ENCODE measurements around the gene THSD7B.

Gene THSD7B

GRCh38 chr2:137194111-137194510 is 428.8 kb downstream of the THSD7B start:
- Histone ChIP-seq H3K27ac (no peak overlapping the region), H3K27me3 (ENCODE audit: insufficient read depth, low read depth) (no peaks in the 10 kb centered on the region), H3K79me2 (ENCODE audit: insufficient read depth, low read depth) (no peaks in the 10 kb centered on the region), H3K36me3 (ENCODE audit: insufficient read depth) (no peaks in the 10 kb centered on the region), H2AFZ (ENCODE audit: low read depth) (no peak overlapping the region), H4K20me1 (ENCODE audit: insufficient read depth) (no peaks in the 10 kb centered on the region), H3K4me2 (no peak overlapping the region), H3K9ac (no peak overlapping the region), H3K4me1 (ENCODE audit: low read depth, poor library complexity, severe bottlenecking) (no peaks in the 10 kb centered on the region), H3K4me3 (IDR thresholded peaks at IDR 0.05; ENCODE audit: insufficient read depth, low read depth, low read length) (no peak overlapping the region)
- TF ChIP-seq CTCF (conservative IDR thresholded peaks at IDR 0.05; ENCODE audit: low read depth, low read length), result no peak

DNA sequence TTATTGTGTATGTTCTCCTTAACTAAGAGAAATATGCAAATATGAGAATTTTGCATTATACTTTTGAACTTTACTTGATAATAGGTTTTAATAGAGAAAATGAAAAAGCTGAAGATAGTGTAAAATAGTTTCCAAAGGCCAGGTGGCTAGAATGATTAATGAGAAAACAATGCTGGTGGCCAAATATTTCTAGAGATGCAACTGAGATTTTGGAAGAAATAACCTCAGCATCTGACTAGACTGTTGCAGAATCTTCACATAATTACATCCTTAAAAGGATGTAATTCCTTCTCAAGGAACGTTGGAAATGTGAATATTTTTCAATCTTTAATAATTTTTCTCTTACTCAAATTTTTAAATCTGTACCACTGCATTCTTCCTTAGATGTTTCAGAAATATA is 434.4 kb downstream of the THSD7B start:
- H3K4me1 ChIP-seq (ENCODE audit: low read depth, poor library complexity, severe bottlenecking), result no peaks in the 10 kb centered on the region
- no peak overlapping the region for H3K9ac ChIP-seq
- no peak overlapping the region for H3K4me3 ChIP-seq (IDR thresholded peaks at IDR 0.05; ENCODE audit: insufficient read depth, low read depth, low read length)
- H3K4me2 ChIP-seq, result no peak overlapping the region
- no peaks in the 10 kb centered on the region for H3K36me3 ChIP-seq (ENCODE audit: insufficient read depth)
- H4K20me1 ChIP-seq (ENCODE audit: insufficient read depth), result no peaks in the 10 kb centered on the region
- no peak overlapping the region for H3K27ac ChIP-seq
- no peak for TF ChIP-seq CTCF (conservative IDR thresholded peaks at IDR 0.05; ENCODE audit: low read depth, low read length)
- H2AFZ ChIP-seq (ENCODE audit: low read depth), result no peak overlapping the region
- H3K27me3 ChIP-seq (ENCODE audit: insufficient read depth, low read depth), result no peaks in the 10 kb centered on the region
- no peaks in the 10 kb centered on the region for H3K79me2 ChIP-seq (ENCODE audit: insufficient read depth, low read depth)

DNA sequence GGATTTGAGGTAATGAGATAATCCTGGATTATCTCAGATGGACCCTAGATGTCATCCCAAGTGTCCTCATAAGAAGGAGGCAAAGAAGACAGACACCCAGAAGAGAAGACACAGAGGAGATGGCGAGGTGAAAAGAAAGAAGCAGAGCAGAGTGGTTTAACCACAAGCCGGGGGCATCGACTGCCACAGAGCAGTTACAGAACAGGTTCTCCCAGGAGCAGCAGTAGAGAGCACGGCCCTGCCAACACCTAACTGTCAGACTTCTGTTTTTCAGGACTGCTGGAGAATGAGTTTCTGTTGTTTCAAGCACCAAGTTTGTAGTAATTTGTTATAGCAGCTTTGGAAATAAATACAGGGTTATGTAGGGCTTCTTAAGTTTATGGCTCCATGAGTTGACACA is 437.0 kb downstream of the THSD7B start:
- TF ChIP-seq CTCF (conservative IDR thresholded peaks at IDR 0.05; ENCODE audit: low read depth, low read length), result no peak
- H3K36me3 ChIP-seq (ENCODE audit: insufficient read depth), result no peaks in the 10 kb centered on the region
- H3K4me2 ChIP-seq, result no peak overlapping the region
- no peaks in the 10 kb centered on the region for H3K27me3 ChIP-seq (ENCODE audit: insufficient read depth, low read depth)
- no peaks in the 10 kb centered on the region for H4K20me1 ChIP-seq (ENCODE audit: insufficient read depth)
- H3K4me3 ChIP-seq (IDR thresholded peaks at IDR 0.05; ENCODE audit: insufficient read depth, low read depth, low read length), result no peak overlapping the region
- H3K9ac ChIP-seq, result no peak overlapping the region
- no peak overlapping the region for H3K27ac ChIP-seq
- H3K79me2 ChIP-seq (ENCODE audit: insufficient read depth, low read depth), result no peaks in the 10 kb centered on the region
- no peaks in the 10 kb centered on the region for H3K4me1 ChIP-seq (ENCODE audit: low read depth, poor library complexity, severe bottlenecking)
- H2AFZ ChIP-seq (ENCODE audit: low read depth), result no peak overlapping the region

DNA sequence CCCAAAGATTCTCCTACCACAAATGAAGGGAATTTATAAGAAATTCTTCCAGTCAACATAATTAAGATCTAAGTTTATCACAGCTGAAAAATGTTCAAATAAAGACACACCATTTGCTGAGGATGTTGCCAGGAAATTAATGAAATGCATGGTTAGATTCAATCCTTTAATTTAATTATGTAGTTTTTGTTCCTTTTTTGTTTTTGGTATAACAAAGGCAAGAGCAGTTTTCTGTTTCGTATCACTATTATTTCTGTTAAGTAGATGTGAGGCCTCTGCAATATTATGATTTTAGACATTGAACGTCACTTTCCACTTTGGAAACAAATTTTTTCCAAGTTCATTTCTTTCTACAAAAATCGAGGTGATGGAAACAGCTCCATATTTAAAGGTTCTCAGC is 440.0 kb downstream of the THSD7B start:
- H3K79me2 ChIP-seq (ENCODE audit: insufficient read depth, low read depth), result no peaks in the 10 kb centered on the region
- no peak overlapping the region for H3K4me3 ChIP-seq (IDR thresholded peaks at IDR 0.05; ENCODE audit: insufficient read depth, low read depth, low read length)
- H3K36me3 ChIP-seq (ENCODE audit: insufficient read depth), result no peaks in the 10 kb centered on the region
- no peaks in the 10 kb centered on the region for H3K4me1 ChIP-seq (ENCODE audit: low read depth, poor library complexity, severe bottlenecking)
- no peak for TF ChIP-seq CTCF (conservative IDR thresholded peaks at IDR 0.05; ENCODE audit: low read depth, low read length)
- H3K9ac ChIP-seq, result no peak overlapping the region
- H3K4me2 ChIP-seq, result no peak overlapping the region
- no peak overlapping the region for H2AFZ ChIP-seq (ENCODE audit: low read depth)
- no peaks in the 10 kb centered on the region for H3K27me3 ChIP-seq (ENCODE audit: insufficient read depth, low read depth)
- no peak overlapping the region for H3K27ac ChIP-seq
- H4K20me1 ChIP-seq (ENCODE audit: insufficient read depth), result no peaks in the 10 kb centered on the region

GRCh38 chr2:137206069-137206468 is 440.7 kb downstream of the THSD7B start:
- Histone ChIP-seq H3K4me3 (IDR thresholded peaks at IDR 0.05; ENCODE audit: insufficient read depth, low read depth, low read length) (no peak overlapping the region), H3K9ac (no peak overlapping the region), H3K36me3 (ENCODE audit: insufficient read depth) (no peaks in the 10 kb centered on the region), H3K79me2 (ENCODE audit: insufficient read depth, low read depth) (no peaks in the 10 kb centered on the region), H3K27ac (no peak overlapping the region), H2AFZ (ENCODE audit: low read depth) (no peak overlapping the region), H3K4me1 (ENCODE audit: low read depth, poor library complexity, severe bottlenecking) (no peaks in the 10 kb centered on the region), H3K27me3 (ENCODE audit: insufficient read depth, low read depth) (no peaks in the 10 kb centered on the region), H3K4me2 (no peak overlapping the region), H4K20me1 (ENCODE audit: insufficient read depth) (no peaks in the 10 kb centered on the region)
- no peak for TF ChIP-seq CTCF (conservative IDR thresholded peaks at IDR 0.05; ENCODE audit: low read depth, low read length)

Measured in KMS-11 (cell line).